T-helper 2 cell (primary cell): Measurements from ENCODE around the gene CIDEA.
"Not testable (repeated sequence)": the region's sequence is repeated elsewhere in the genome, so short reads cannot be mapped to it uniquely, and the experiment has no call there.

Experiments used
- DNase-seq, 5 experiments: peaks; one replicate each; pipeline versions ENCODE4 v3.0.0 to v3.0.0-alpha.2; 2012 to 2022

Gene CIDEA

DNA sequence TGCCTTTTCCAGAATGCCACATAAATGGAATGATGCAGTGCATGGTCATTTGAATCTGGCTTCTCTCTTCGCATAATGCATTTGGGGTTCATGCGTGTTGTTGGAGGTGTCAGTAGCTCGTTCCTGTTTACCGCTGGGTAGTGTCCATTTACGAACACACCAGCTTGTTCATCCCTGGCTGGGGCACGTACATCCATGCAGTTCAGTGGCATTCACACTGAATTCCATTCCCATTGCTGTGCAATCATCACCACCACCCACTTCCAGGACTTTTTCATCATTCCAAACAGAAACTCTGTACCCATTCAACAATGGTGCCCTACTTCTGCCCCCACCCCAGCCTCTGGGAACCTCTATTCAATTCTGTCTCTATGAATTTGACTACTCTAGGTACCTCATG, 14.7 kb upstream of the CIDEA start:
- DNase-seq, result no peak

DNA sequence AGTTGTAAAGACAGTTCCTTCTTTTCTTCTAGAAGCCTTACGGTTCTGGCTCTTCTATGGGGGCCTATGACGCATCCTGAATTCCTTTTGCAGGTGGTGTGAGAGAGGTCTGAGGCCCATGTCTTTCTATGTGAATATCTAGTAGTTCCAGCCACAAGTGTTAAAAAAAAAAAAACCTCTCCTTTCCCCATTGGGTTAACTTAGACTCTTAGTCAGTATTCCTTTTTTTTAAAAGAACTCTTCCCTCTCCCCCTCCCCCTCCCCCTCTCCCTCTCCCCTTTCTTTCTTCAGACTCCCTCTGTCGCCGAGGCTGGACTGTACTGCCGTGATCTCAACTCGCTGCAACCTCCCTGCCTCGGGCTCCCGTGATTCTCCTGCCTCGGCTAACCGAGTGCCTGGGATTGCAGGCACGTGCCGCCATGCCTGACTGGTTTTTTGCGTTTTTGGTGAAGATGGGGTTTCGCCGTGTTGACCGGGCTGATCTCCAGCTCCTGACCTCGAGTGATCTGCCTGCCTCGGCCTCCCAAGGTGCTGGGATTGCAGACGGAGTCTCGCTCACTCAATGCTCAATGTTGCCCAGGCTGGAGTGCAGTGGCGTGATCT, 11.4 kb upstream of the CIDEA start:
- DNase-seq, result no peak

DNA sequence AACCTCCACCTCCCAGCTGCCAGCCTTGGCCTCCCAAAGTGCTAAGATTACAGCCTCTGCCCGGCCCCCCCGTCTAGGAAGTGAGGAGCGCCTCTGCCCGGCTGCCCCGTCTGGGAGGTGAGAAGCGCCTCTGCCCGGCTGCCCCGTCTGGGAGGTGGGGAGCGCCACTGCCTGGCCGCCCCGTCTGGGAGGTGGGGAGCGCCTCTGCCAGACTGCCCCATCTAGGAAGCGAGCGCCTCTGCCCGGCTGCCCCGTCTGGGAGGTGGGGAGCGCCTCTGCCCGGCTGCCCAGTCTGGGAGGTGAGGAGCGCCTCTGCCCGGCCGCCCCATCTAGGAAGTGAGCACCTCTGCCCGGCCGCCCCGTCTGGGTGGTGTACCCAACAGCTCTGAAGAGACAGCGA, 10.9 kb upstream of the CIDEA start:
- DNase-seq, result not testable (repeated sequence)

DNA sequence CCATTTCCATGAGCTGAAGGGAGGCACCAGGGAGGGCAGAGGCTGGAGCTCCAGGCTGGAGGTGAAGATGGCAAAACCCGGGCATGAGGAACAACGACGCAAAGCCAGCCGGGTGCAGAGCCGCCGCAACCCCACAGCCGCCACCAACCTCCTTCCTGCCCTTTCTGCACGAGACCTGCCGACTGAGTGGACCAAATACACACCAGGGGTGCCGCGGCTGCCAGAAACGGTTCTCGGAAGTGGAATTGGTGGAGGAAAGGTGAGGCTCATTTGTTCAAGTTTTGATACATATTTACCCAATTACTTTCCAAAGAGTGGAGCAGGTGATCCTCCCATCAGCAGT, 8.4 kb upstream of the CIDEA start:
- no peak for DNase-seq

DNA sequence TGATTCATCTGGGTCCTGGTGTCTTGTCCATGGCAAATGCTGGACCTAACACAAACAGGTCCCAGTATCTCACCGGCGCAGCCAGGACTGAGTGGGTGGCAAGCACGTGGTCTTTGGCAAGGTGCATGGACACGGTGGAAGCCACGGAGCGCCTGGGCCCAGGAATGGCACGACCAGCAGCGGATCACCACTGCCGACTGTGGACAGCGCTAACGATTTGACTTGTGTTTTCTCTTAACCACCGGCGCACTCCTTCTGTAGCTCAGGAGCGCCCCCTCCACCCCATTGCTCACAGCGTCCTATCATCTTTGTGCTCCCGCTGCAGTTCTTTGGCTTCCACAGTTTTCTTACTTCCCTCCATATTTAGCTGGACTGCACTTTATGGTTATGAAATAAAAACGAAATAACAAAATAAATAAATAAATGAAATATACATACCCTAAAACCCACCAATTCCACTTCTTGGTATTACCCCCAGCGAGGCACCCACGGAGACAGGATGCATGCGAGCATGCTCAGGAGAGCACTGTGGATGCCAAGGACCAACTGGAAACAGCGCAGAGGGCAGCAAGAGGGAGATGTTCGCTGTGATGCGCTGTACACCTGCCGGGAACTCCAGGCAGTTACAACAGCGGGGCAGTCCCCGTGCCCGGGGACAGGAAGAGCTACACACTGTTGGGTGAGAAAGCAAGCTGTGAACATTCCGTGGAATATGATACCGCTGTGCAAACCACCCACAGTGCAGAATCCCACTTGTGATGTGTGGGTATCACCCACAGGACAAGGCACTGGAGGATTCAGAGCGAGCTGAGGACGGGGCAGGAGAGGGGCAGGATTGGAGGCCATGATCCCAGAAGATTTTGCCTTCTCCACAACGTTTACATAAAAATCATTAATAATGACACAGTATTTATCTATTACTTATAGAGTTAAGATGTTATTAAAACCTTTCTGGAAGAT, 7.0 kb upstream of the CIDEA start:
- peak in 1 of 5 experiments; percentile 57 for DNase-seq

DNA sequence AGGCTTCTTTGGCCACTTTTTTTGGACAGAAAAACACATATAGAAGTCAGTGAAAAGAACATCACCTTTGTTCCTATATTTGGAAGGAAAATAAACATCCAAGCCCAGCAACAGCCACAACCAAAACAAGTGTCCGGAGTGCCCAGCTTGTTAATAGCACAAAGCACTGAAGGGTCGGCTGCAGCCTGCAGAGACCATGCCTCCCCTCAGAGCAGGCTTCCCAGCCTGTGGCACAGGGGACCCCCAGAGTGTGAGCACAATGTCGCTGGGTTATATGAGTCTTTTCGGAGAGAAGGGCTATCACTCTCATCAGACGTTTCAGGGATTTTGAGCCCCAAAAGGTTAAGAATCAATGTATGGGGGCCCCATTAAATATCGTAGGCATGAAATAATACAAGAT, 6.2 kb upstream of the CIDEA start:
- DNase-seq, result no peak

DNA sequence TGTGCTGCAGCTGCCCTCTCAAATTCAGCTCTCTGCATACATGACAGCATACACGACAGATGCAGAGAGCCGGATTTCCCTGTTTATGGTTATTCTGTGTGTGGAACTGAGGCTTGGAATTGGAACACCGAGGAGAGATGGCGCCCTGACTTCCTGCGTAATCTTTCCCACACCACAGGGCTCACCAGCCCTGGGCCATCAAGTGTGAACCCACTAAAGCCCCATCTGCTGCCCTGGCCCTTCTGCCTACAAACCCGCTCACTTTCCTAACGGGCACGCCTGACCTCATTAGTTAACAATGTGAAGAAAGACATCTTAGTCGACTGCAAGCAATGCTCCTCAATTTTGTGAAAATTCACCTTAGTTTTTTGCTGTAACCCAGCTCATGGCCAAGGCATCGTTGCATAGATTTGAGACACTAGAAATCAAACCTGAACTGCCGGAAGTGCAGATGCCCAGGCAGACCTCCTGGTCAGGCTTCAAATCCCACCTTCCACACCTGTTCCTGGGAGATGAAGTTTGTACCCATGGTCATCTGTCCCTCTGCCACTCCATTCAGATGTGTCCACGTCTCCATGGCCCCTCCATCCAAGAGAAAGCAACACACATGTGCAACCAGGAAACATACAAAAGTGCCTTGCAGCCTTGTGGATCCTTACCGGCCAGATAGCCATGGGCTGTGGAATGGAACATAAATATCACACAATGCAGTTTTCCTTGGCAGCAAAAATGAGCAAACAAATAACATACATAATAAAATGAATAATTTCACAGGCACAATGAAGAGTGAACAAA, 5.0 kb upstream of the CIDEA start:
- DNase-seq, result no peak

DNA sequence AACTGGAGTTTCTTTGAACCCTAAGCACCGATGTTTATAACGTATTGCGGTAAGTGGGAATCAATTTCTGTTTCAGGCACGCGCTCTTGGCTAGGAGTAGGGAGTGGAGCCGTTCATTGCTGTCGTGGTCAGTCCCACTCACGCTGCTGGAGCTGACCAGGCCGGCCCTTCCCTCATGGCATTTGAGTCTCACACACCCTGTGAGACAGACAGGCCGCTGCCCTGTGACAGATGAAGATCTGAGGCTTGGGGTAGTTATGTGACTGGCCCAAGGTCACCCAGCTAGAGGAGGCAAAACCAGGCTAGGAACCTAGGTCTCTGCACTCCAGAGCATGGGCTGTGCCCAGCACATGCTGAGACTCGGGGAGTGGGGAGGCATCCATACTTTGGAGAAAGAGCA, 2.9 kb upstream of the CIDEA start:
- DNase-seq, result no peak

DNA sequence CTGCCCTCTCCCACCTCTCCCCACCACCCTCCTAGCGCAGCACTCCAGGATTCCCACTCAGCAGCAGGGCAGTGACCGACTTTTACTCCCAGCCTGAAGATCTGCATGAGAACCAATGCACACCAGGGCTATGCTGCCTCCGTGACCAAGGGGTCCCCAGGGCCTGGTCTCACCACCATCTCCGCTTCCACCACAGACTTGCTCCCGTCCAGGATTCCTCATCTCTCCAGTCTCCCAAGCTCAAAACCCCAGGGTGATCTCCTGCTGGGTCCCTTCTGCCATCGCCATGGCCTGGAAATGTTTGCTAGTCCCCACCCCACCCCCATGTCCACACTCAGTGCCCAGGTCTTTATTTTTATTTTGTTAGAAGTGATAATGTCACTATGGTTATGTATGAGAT, 2.1 kb upstream of the CIDEA start:
- DNase-seq, result no peak

DNA sequence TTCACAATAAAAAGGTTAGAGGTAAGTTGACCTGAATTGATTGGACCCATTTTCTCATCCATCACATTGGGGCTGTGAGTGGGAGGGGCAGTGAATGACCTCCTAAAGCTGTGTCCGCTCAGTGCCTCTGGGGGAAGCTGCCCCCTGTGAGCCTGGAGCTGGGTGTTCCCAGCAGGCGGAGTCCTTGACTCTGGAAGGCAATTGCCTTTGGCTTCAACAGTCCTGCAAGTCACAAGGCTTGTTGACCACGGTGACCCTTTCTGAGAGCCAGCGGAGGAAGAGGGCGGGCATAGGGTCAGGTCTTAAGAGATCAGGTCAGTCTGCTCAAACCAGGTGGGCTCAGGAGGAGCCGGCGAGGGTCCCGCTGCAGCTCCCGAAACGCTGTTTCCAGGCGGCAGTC, 1.1 kb upstream of the CIDEA start:
- no peak for DNase-seq

DNA sequence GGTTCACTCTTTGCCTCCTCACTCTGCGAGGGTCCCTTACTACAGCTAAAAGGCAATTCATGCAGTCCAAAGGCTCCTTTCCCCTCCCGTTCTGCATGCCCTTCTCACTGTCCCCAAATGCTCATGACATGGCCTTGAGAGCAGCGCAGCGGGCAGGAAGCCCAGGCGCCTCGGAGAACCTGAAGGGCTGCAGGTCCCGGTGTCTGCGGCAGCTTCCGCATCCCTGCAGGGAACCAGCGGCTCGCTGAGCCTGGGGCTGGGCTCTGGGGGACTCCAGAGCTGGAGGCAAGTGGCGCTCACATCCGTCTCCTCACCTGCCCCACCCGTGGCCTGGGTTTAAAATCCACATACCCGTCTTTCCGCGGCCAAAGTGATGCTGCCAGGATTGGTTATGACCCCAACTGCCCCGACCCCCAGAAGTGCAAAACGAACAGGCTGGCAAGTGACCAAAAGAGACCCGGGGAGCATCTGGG, 462 bp upstream of the CIDEA start:
- peak in 1 of 5 experiments; percentile 26 for DNase-seq

DNA sequence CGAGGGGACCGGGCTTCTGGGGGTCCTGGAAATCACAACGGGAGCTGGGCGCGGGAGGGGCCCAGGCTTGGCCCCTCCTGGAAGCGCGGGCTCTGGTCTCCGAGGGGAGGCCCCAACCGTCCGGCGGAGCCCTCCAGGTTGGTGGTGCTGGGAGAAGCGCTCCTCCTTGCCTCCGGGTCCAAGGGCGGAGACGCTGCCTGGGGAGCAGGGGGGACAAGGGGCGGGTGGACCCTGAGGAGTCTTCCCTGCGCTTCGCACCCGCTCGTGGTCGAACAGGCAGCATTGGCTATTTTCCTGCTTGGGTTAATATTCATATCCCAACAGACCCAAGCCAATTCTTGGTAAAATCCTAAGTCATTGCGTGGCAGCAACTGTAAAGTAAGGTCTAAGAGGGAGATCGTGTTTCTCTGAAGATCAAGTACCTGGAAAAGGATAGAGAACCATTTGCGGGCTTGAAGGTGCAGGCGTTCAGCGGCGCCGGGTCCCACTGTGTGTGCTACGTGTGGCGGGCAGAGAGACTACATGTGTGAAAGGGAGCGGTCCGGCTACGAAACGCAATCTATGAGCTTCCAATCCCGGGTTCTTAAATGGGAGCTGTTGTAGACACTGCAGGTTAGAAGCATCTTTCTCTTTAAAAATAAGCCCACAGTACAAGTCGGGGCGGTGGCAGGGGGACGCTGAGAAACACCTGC, 805 bp downstream of the CIDEA start:
- no peak for DNase-seq

DNA sequence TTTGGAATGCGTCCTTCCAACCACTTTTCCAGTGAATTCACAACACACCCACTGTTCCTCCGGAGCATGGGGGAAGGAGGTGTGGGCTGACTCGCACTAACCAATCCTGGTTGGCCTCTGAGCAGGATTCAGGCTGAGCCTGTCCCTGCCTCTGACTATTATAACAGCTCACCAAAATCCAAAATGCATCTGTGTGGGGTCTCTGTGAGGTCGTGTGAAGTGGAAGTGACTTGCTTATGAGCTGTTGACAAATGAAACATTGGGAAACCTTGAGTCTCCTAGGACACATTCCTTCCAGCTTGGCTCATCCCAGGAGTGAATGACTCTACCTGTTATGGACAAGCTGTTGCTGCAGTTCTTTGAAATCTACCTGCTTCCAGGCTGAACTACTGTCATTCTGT, 1.5 kb downstream of the CIDEA start:
- DNase-seq, result no peak

DNA sequence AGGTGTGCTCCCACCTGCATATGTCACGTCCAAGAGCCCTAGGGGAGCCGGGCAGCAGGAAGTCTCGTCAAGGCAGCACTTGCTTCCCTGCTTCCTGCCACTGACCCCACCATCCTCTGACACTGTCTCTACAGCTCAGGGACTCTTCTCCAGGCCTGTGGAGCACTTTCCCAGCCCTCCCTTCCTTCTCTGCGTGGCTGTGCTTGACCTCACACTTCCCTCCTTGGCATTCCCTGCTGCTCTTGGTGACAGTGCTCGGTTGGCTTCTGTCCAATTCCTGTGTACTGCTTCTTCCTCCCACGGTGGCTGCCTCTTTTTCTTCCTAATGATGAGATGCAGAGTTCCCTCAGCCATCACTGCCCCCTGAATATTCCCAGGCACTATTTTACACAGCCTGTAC, 2.8 kb downstream of the CIDEA start:
- DNase-seq, result no peak

DNA sequence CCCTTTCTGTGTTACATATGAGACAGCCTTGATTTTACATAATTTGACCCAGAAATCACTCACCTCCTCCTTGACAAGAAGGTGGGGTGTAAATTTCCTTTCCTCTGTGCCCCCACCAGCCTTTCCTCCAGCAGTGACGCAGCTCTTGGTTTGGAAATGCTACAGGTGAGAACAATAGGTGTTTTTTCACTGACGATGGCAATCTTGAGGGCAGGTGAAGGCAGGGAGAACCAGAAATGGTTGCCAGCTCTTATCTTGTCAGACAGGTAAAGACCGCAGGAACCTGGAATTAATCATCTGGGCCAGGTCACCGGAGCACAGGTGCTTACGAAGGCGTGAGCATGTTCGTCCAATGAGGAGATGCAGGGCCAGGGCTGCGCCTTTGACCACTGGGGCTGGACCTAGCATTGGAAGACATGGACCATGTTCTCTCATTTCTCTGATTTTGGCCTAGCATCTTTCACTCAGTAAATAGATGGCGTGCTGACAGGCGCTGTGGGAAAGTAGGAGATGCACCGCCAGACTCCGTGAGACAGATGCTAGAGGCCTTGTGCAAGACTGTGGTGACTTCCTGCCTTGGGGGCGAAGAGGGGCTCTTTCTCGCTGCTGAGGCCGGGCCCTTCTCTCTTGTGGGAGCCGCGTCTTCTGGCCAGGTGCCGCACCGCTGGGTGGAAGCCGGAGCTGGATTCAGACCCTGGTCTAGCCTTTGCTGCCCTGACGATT, 4.0 kb downstream of the CIDEA start:
- no peak for DNase-seq

DNA sequence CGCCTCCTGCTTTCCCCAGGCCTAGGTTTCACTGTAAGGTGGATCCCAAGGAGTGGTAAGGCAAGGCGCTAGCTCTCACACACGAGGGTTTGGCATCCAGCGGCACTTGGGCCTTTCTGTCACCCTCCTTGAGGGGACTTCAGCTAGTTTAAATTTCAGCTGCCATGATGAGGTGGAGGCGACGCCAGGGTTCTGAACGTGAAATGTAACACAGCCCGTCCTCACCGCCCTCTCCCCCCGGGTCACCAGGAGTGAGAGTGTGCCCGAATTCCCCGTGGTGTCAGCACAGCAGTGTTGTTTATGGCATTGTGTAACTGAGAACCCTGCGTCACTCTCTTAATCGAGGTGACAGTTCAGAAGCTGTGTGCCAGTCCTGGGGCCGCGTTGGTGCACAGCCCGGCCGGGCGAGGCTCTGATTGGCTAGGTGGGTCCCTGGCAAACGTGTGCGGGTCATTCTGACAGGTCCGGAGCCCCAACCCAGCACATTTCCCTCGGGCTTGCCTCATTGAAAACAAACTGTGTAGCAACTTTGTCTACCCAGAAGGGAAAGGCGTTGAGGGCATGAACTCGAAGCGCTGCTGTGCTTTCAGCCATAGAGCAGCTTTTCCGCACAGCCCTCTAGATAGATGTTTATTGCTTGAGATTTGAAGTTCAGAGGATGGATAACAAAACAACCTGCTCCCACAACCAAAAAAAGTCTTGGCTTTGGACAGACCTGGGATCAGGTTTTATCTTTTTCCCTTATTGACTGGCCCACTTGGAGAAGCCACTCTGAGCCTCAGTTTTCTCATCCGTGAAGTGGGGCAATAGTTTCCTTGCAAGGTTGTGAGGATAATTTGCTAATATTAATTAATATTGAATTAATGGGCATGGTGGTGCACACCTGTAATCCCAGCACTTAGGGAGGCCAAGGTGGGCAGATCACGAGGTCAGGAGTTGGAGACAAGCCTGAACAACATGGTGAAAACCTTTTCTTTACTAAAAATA, 4.9 kb downstream of the CIDEA start:
- no peak for DNase-seq

DNA sequence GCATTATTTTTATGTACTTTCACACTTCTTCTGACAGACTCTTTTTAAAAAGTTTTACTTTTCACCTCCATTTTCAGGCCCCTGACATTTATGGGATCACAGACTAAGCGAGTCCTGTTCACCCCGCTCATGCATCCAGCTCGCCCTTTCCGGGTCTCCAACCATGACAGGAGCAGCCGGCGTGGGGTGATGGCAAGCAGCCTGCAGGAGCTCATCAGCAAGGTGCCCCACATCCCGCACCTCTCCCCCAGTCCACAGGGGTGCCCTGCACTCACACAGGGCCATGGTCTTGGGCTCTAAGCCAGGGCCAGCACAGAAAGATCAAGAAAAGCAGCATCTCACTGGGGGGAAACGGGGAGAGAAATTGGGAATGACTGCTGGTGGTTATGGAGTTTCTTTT, 8.6 kb downstream of the CIDEA start:
- DNase-seq, result no peak

DNA sequence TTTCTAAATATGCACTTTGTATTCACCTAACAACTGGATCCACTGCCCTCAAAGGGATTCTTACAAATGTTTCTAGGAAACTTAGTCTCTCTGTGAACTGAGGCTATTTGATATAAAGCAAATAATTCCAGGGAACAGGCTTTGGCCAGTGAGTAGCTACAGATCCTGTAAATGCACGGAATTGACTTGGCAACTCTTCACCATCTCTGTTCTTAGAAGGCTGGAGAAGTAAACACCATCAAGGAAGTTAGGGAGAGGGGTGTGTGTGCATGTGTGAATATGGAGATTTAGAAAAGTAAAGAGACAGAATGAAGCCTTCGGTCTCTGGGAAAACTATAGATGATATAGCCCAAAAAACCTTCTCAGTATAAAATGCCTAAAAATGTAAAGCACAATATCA, 10.7 kb downstream of the CIDEA start:
- no peak for DNase-seq

DNA sequence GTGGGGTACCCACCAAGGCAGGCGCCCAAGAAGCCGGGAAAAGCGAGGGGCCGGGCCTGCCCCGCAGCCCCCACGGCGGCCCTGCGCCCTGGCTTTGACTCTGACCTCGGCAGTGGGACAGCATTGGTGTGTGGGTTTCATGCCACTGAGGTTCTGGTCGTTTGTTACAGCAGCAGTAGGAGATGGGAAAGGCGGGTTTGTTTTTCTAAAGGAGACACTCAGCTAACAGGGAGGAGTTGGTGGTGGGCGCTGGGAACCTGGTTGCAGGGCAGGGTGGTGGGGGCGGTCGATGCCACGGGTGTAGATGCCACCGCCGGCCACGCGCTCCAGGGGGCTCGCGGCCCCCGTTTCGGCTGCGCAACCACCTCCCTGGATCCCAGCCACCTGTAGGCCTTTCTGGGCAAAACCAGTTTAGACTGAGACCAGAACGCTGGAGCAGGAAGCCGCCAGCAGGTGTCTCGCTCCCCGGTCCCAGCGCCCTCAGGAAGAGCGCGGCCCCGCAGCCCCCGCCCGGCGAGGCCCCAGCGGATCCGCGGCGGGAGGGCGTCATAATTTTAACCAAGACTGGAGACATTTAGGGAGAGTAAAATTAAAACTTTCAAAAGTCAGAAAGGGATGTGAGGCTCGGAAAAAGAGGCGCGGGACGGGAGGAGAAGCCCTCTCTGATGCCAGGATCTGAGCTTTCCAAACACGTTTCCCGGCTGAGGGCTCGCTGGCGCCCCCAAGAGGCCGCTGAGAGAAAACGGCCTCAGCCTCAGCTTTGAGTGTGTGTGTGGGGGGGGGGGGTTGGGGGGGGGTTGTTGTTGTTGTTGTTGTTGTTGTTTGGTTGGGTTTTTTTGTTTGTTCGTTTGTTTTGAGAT, 17.4 kb downstream of the CIDEA start:
- DNase-seq, result peak in 3 of 5 experiments; percentile 23 to 61 (median 30)

DNA sequence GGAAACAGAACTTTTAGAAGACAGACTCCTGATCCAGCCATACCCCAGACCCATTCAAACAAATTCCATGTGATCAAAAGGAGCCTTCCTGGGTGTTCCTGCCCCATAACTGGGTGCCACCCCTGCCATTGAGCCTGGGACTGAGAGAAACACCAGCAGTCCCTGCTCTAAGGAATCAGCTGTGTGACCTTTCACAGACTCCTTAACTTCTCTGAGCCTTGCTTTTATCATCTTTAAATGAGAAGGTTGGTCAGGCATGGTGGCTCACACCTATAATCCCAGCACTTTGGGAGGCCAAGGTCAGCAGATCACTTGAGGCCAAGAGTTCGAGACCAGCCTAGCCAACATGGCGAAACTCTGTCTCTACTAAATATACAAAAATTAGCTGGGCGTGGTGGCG, 20.6 kb downstream of the CIDEA start:
- DNase-seq, result no peak
